ENCODE measurements around the gene RDH11. TPM values are rescaled to one million over a fixed set of nuclear protein-coding genes. Genes with fewer than 3 reads are reported as not detected.

Gene RDH11
- total and polyA plus RNA-seq, 2 donors from 2014 or later = 66.9 to 124 TPM

DNA sequence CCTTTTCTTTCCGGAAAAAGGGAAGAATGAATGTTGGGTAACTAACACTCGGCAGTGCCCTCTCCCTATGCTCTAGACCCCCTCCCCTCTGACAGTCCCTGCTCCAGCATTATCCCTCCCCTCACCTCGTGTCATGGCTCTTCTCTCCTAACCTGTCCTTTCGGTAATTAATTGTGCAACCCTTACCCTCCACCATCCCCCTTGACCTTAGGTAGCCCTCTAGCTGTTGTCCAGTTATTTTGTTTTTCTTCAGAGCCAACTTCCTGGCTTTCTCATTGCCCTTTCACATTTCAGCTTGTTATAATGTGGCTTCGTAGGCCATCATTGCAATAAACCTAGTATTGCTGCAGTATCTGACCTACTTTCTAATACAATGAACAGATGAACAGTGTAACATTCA lies 64.6 kb downstream of the RDH11 start:
- Histone ChIP-seq H3K9ac (ENCODE audit: low read length in 3 of 3) (no peak overlapping the region), H3K4me3 (ENCODE audit: low read length in 3 of 3) (no peak overlapping the region), H3K36me3 (ENCODE audit: control insufficient read depth in 2 of 3, insufficient read depth in 3 of 3, low read length in 3 of 3) (peaks cover 0 to 3% (median 0%) of the 10 kb centered on the region in 3 donors), H3K27me3 (ENCODE audit: control insufficient read depth, insufficient read depth, low read length) (no peaks in the 10 kb centered on the region), H3K27ac (ENCODE audit: low read depth in 2 of 2, low read length in 2 of 2) (no peak overlapping the region), H3K9me3 (ENCODE audit: control insufficient read depth in 2 of 3, insufficient read depth in 1 of 3, low read length in 3 of 3) (no peaks in the 10 kb centered on the region), H3K4me1 (ENCODE audit: control insufficient read depth in 2 of 3, insufficient read depth in 2 of 3, low read depth in 1 of 3, low read length in 3 of 3) (peaks cover 0 to 3% (median 0%) of the 10 kb centered on the region in 3 donors)
- no peak for FAIRE-seq
- intact Hi-C loops (cut with DNase I) = no loop called here
- no peak for DNase-seq
- TF ChIP-seq, protein P1, sequence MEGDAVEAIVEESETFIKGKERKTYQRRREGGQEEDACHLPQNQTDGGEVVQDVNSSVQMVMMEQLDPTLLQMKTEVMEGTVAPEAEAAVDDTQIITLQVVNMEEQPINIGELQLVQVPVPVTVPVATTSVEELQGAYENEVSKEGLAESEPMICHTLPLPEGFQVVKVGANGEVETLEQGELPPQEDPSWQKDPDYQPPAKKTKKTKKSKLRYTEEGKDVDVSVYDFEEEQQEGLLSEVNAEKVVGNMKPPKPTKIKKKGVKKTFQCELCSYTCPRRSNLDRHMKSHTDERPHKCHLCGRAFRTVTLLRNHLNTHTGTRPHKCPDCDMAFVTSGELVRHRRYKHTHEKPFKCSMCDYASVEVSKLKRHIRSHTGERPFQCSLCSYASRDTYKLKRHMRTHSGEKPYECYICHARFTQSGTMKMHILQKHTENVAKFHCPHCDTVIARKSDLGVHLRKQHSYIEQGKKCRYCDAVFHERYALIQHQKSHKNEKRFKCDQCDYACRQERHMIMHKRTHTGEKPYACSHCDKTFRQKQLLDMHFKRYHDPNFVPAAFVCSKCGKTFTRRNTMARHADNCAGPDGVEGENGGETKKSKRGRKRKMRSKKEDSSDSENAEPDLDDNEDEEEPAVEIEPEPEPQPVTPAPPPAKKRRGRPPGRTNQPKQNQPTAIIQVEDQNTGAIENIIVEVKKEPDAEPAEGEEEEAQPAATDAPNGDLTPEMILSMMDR (IDR thresholded peaks at IDR 0.05; ENCODE audit: borderline replicate concordance, extremely low read depth, insufficient read depth) = no peak

DNA sequence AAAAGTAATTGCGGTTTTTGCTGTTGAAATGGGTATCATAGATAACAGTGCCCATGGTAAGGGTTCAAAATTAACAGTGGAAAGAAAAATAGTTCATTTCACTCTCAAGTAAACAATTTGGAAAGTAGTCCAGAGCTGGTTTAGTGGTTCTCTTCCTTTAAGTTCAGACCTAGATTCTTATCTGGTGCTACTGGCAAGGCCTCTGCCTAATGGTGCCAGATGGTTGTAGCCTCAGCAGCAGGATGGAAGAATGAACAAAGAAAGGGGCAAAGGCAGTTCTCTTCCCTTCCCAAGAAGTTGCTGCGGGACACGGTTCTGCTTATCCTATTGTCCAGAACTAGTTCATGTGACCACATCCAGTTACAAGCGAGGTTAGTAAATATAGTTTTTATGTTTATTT lies 65.4 kb downstream of the RDH11 start:
- DNase-seq (no peak), FAIRE-seq (no peak)
- H3K9me3 ChIP-seq (ENCODE audit: control insufficient read depth in 2 of 3, insufficient read depth in 1 of 3, low read length in 3 of 3) = no peaks in the 10 kb centered on the region
- TF ChIP-seq, protein P1 (IDR thresholded peaks at IDR 0.05; ENCODE audit: borderline replicate concordance, extremely low read depth, insufficient read depth) = no peak
- intact Hi-C loops (cut with DNase I) = no loop called here
- H3K36me3 ChIP-seq (ENCODE audit: control insufficient read depth in 2 of 3, insufficient read depth in 3 of 3, low read length in 3 of 3) = peaks cover 0 to 3% (median 0%) of the 10 kb centered on the region in 3 donors
- no peak overlapping the region for H3K27ac ChIP-seq (ENCODE audit: low read depth in 2 of 2, low read length in 2 of 2)
- H3K27me3 ChIP-seq (ENCODE audit: control insufficient read depth, insufficient read depth, low read length) = no peaks in the 10 kb centered on the region
- no peak overlapping the region for H3K9ac ChIP-seq (ENCODE audit: low read length in 3 of 3)
- H3K4me3 ChIP-seq (ENCODE audit: low read length in 3 of 3) = no peak overlapping the region
- H3K4me1 ChIP-seq (ENCODE audit: control insufficient read depth in 2 of 3, insufficient read depth in 2 of 3, low read depth in 1 of 3, low read length in 3 of 3) = peaks cover 0 to 3% (median 0%) of the 10 kb centered on the region in 3 donors

DNA sequence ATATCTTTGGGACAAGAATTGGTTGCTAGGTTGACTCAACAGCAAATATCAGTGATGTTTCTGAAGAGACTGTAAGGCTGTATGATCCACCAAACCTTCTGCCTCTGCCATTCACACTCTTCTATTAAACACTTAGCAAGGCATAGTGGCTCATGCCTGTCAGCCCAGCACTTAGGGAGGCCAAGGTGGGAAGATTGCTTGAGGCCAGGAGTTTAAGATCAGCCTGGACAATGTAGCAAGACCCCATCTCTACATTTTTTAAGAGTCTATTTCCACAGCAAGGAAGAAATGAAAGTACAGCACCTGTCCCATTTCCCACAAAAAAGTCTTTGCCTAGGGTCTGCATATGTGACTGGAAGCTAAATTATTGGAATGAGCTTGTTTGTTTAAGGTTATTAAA lies 68.0 kb downstream of the RDH11 start:
- intact Hi-C loops (cut with DNase I) = no loop called here
- TF ChIP-seq, protein P1 (IDR thresholded peaks at IDR 0.05; ENCODE audit: borderline replicate concordance, extremely low read depth, insufficient read depth) = no peak

More for the DNA sequence above, 68.0 kb downstream of the RDH11 start:
- peaks cover 0 to 3% (median 0%) of the 10 kb centered on the region in 3 donors for H3K4me1 ChIP-seq (ENCODE audit: control insufficient read depth in 2 of 3, insufficient read depth in 2 of 3, low read depth in 1 of 3, low read length in 3 of 3)
- H3K9me3 ChIP-seq (ENCODE audit: control insufficient read depth in 2 of 3, insufficient read depth in 1 of 3, low read length in 3 of 3) = no peaks in the 10 kb centered on the region
- no peak overlapping the region for H3K27ac ChIP-seq (ENCODE audit: low read depth in 2 of 2, low read length in 2 of 2)
- no peak for DNase-seq
- no peak overlapping the region for H3K4me3 ChIP-seq (ENCODE audit: low read length in 3 of 3)
- no peaks in the 10 kb centered on the region for H3K27me3 ChIP-seq (ENCODE audit: control insufficient read depth, insufficient read depth, low read length)
- no peaks in the 10 kb centered on the region for H3K36me3 ChIP-seq (ENCODE audit: control insufficient read depth in 2 of 3, insufficient read depth in 3 of 3, low read length in 3 of 3)
- no peak overlapping the region for H3K9ac ChIP-seq (ENCODE audit: low read length in 3 of 3)
- no peak for FAIRE-seq

Other genes with a start within 250 kb of the RDH11 start
- 7.8 TPM for gene TMEM229B, start 207.0 kb downstream of the RDH11 start, total RNA-seq
- 3.1 TPM for gene TMEM229B, start 207.0 kb downstream of the RDH11 start, polyA plus RNA-seq (ENCODE audit: insufficient read depth, low read depth, low replicate concordance)
- 26.2 TPM for gene PLEKHH1, start 162.5 kb downstream of the RDH11 start, total RNA-seq
- 9.1 TPM for gene PLEKHH1, start 162.5 kb downstream of the RDH11 start, polyA plus RNA-seq (ENCODE audit: insufficient read depth, low read depth, low replicate concordance)
- gene PIGH, start 95.5 kb downstream of the RDH11 start, total RNA-seq = 31.7 TPM
- gene PIGH, start 95.5 kb downstream of the RDH11 start, polyA plus RNA-seq (ENCODE audit: insufficient read depth, low read depth, low replicate concordance) = 44.9 TPM
- 19.2 TPM for gene ARG2, start 75.8 kb downstream of the RDH11 start, total RNA-seq
- 77.0 TPM for gene ARG2, start 75.8 kb downstream of the RDH11 start, polyA plus RNA-seq (ENCODE audit: insufficient read depth, low read depth, low replicate concordance)
- gene VTI1B, start 21.1 kb downstream of the RDH11 start, total RNA-seq = 110 TPM
- gene VTI1B, start 21.1 kb downstream of the RDH11 start, polyA plus RNA-seq (ENCODE audit: insufficient read depth, low read depth, low replicate concordance) = 211 TPM
- gene RDH12, start 6.1 kb upstream of the RDH11 start, total RNA-seq = 0.22 TPM
- gene RDH12, start 6.1 kb upstream of the RDH11 start, polyA plus RNA-seq (ENCODE audit: insufficient read depth, low read depth, low replicate concordance) = 10.0 TPM
- gene ZFYVE26, start 120.8 kb upstream of the RDH11 start, total RNA-seq = 25.3 TPM
- 4.2 TPM for gene ZFYVE26, start 120.8 kb upstream of the RDH11 start, polyA plus RNA-seq (ENCODE audit: insufficient read depth, low read depth, low replicate concordance)
- 18.0 TPM for gene RAD51B, start 124.0 kb upstream of the RDH11 start, total RNA-seq
- 6.9 TPM for gene RAD51B, start 124.0 kb upstream of the RDH11 start, polyA plus RNA-seq (ENCODE audit: insufficient read depth, low read depth, low replicate concordance)

All from kidney (tissue), 14 donors.